HCT116 (cell line): ENCODE data around the gene LIMS2. TPM values are rescaled to one million over a fixed set of nuclear protein-coding genes. Genes with fewer than 3 reads are reported as not detected.

Experiments used
- ATAC-seq: fragments of 200-7000 bp; cut with Tn5 transposase; 2 replicates; pipeline ENCODE4 v1.9.1; 2020; ENCODE audit warnings: mild to moderate bottlenecking, moderate library complexity
- BruUV-seq: library from RNA; stranded (reverse); fragments of 400-500 nt; replicated peaks from 2 replicates; lab custom pipeline; 2021; lab: Mats Ljungman, UMichigan
- CTCF ChIA-PET: fragments of 300-600 bp; sonication (Branson Sonifier 250); formaldehyde crosslinking; loops from one replicate; lab custom pipeline; 2021; ENCODE audit warnings: antibody characterized with exemption; lab: Charles Lee
- POLR2A ChIA-PET: fragments of 300-600, 350-600 bp; sonication (Branson Sonifier 250); formaldehyde crosslinking; loops from one replicate; lab custom pipeline; 2021; ENCODE audit warnings: antibody characterized with exemption; lab: Charles Lee
- RAD21 ChIA-PET, 2 experiments: fragments of 300-600 bp; sonication (Branson Sonifier 250); formaldehyde crosslinking; loops; one replicate each; lab custom pipeline; 2023; ENCODE audit warnings: low total read pairs in 2 of 2; ENCODE audit not compliant: uncharacterized antibody in 2 of 2, unreplicated experiment in 2 of 2, low non-redundant PET in 1 of 2; lab: Charles Lee
- DNase-seq: peaks from one replicate; pipeline ENCODE4 v3.0.0-alpha.2; 2010; ENCODE audit warnings: low read depth, low spot score
- H2AFZ ChIP-seq: fragments of 200-600 bp; shearing (Covaris generic), sonication (generic); 2 replicates; pipeline ENCODE4 v1.6.1; 2017; ENCODE audit warnings: low read depth, mixed run types, mixed read lengths, antibody characterized with exemption, low read length; ENCODE audit not compliant: poor library complexity, severe bottlenecking
- H3K27ac ChIP-seq: 2 replicates; pipeline ENCODE4 v1.5.1; 2012; ENCODE audit warnings: low read depth, low read length
- H3K27me3 ChIP-seq: fragments of 200-600 bp; sonication (generic); 2 replicates; pipeline ENCODE4 v1.6.1; 2016; ENCODE audit warnings: mixed run types, low read length, mixed read lengths; ENCODE audit not compliant: insufficient read depth
- H3K36me3 ChIP-seq, 2 experiments: fragments of 200-500 bp in 1 of 2; fragments of 200-600 bp in 1 of 2; sonication (Bioruptor generic) in 1 of 2; sonication (generic) in 1 of 2; 2 replicates each; pipeline versions ENCODE4 v1.5.1 to v1.6.1; 2014 to 2016; ENCODE audit warnings: low read length in 2 of 2, inconsistent platforms in 1 of 2, mixed read lengths in 1 of 2, mixed run types in 1 of 2; ENCODE audit not compliant: insufficient read depth in 2 of 2, control insufficient read depth in 1 of 2
- H3K4me1 ChIP-seq, 2 experiments: fragments of 200-600 bp in 1 of 2; sonication (generic) in 1 of 2; 2 replicates each; pipeline versions ENCODE4 v1.5.1 to v1.6.1; 2012 to 2017; ENCODE audit warnings: low read length in 2 of 2, inconsistent platforms in 1 of 2, mild to moderate bottlenecking in 1 of 2, mixed read lengths in 1 of 2, mixed run types in 1 of 2, moderate library complexity in 1 of 2; ENCODE audit not compliant: insufficient read depth in 2 of 2, control insufficient read depth in 1 of 2
- H3K4me2 ChIP-seq: fragments of 200-600 bp; sonication (generic); 2 replicates; pipeline ENCODE4 v1.6.1; 2017; ENCODE audit warnings: mixed run types, low read length, mixed read lengths
- H3K4me3 ChIP-seq, 2 experiments: fragments of 200-600 bp in 1 of 2; sonication (generic) in 1 of 2; replicated peaks in 1 of 2; 2 replicates each; pipeline ENCODE4 v1.5.1; 2011 to 2016; ENCODE audit warnings: low read length in 2 of 2, control low read depth in 1 of 2, low read depth in 1 of 2, mild to moderate bottlenecking in 1 of 2, mixed read lengths in 1 of 2, mixed run types in 1 of 2
- H3K79me2 ChIP-seq: fragments of 200-600 bp; sonication (generic); 2 replicates; pipeline ENCODE4 v1.6.1; 2017; ENCODE audit warnings: mild to moderate bottlenecking, mixed run types, low read length, moderate library complexity, mixed read lengths; ENCODE audit not compliant: insufficient read depth
- H3K9ac ChIP-seq: fragments of 200-600 bp; sonication (generic); 2 replicates; pipeline ENCODE4 v1.6.1; 2016; ENCODE audit warnings: low read length, mixed read lengths
- H3K9me2 ChIP-seq: fragments of 200-600 bp; sonication (generic), shearing (Covaris generic); 2 replicates; pipeline ENCODE4 v1.6.1; 2017; ENCODE audit warnings: mixed run types, mild to moderate bottlenecking, moderate library complexity; ENCODE audit not compliant: insufficient read depth
- H3K9me3 ChIP-seq, 2 experiments: fragments of 200-500 bp in 1 of 2; fragments of 200-600 bp in 1 of 2; sonication (Bioruptor generic) in 1 of 2; sonication (generic) in 1 of 2; 2 replicates each; pipeline ENCODE4 v1.6.1; 2014 to 2017; ENCODE audit warnings: low read length in 2 of 2, mixed read lengths in 2 of 2, inconsistent platforms in 1 of 2, low read depth in 1 of 2, mild to moderate bottlenecking in 1 of 2, mixed run types in 1 of 2, moderate library complexity in 1 of 2; ENCODE audit not compliant: control insufficient read depth in 1 of 2, insufficient read depth in 1 of 2
- H4K20me1 ChIP-seq: fragments of 200-600 bp; sonication (generic), shearing (Covaris generic); 2 replicates; pipeline ENCODE4 v1.6.1; 2017; ENCODE audit warnings: mixed run types, mild to moderate bottlenecking, moderate library complexity; ENCODE audit not compliant: insufficient read depth
- ELF1 ChIP-seq: IDR thresholded peaks from 2 replicates; pipeline ENCODE4 v1.6.1; 2012; ENCODE audit warnings: low read depth, borderline replicate concordance
- EZH2 ChIP-seq: fragments of 200-600 bp; sonication (generic); IDR thresholded peaks from 2 replicates; pipeline ENCODE4 v1.6.1; 2017; ENCODE audit warnings: antibody characterized with exemption, mixed run types
- EZH2phosphoT487 ChIP-seq: fragments of 200-600 bp; IDR thresholded peaks from 2 replicates; pipeline ENCODE4 v1.6.1; 2018; ENCODE audit warnings: antibody characterized with exemption, borderline replicate concordance
- POLR2A ChIP-seq: IDR thresholded peaks from 2 replicates; pipeline ENCODE4 v1.7.0; 2011; ENCODE audit warnings: borderline replicate concordance; ENCODE audit not compliant: insufficient read depth, insufficient read length; ENCODE audit errors: extremely low read depth
- POLR2AphosphoS5 ChIP-seq: IDR thresholded peaks from 2 replicates; pipeline ENCODE4 v1.6.1; 2011; ENCODE audit warnings: mild to moderate bottlenecking, low read depth, low read length, moderate library complexity
- RAD21 ChIP-seq: IDR thresholded peaks from 2 replicates; pipeline ENCODE4 v1.6.1; 2012; ENCODE audit warnings: low read depth, mild to moderate bottlenecking
- SP1 ChIP-seq: IDR thresholded peaks from 2 replicates; pipeline ENCODE4 v1.6.1; 2012; ENCODE audit warnings: low read depth
- SRF ChIP-seq: IDR thresholded peaks from 2 replicates; pipeline ENCODE4 v1.6.1; 2012; ENCODE audit warnings: low read depth
- TCF7L2 ChIP-seq: IDR thresholded peaks from 2 replicates; pipeline ENCODE4 v1.7.0; 2011; ENCODE audit warnings: borderline replicate concordance, inconsistent platforms; ENCODE audit not compliant: insufficient read depth, insufficient read length; ENCODE audit errors: extremely low read depth
- ZNF274 ChIP-seq: fragments of 200-500 bp; sonication (Bioruptor generic); IDR thresholded peaks from 2 replicates; pipeline ENCODE4 v1.6.1; 2014; ENCODE audit warnings: mild to moderate bottlenecking, low read depth, low read length, inconsistent platforms
- intact Hi-C: fragments of 100-400 bp; cut with micrococcal nuclease; formaldehyde crosslinking; loops from 2 replicates; pipeline ENCODE4 v1.10.0; 2022
- total RNA-seq: library from RNA; stranded (reverse); gene quantifications from one replicate; pipeline ENCODE4 v1.2.1, GENCODE V29; 2021; ENCODE audit not compliant: unreplicated experiment
- TF ChIP-seq, protein P1 (sequence below), 3 experiments: fragments of 200-600 bp in 1 of 3; sonication (generic) in 1 of 3; IDR thresholded peaks in 2 of 3; conservative IDR thresholded peaks in 1 of 3; 2 replicates each; pipeline ENCODE4 v1.5.1; 2012 to 2017; ENCODE audit warnings: low read depth in 2 of 3, low read length in 2 of 3, antibody characterized with exemption in 1 of 3, borderline replicate concordance in 1 of 3, control low read depth in 1 of 3, mild to moderate bottlenecking in 1 of 3, mixed read lengths in 1 of 3, mixed run types in 1 of 3, moderate library complexity in 1 of 3; ENCODE audit not compliant: insufficient read depth in 1 of 3
- TF ChIP-seq, protein P2 (sequence below): IDR thresholded peaks from 2 replicates; pipeline ENCODE4 v1.6.1; 2012; ENCODE audit warnings: low read depth

LIMS2 gene
- total RNA-seq, 1 experiment from 2014 or later: 3.7 TPM

DNA sequence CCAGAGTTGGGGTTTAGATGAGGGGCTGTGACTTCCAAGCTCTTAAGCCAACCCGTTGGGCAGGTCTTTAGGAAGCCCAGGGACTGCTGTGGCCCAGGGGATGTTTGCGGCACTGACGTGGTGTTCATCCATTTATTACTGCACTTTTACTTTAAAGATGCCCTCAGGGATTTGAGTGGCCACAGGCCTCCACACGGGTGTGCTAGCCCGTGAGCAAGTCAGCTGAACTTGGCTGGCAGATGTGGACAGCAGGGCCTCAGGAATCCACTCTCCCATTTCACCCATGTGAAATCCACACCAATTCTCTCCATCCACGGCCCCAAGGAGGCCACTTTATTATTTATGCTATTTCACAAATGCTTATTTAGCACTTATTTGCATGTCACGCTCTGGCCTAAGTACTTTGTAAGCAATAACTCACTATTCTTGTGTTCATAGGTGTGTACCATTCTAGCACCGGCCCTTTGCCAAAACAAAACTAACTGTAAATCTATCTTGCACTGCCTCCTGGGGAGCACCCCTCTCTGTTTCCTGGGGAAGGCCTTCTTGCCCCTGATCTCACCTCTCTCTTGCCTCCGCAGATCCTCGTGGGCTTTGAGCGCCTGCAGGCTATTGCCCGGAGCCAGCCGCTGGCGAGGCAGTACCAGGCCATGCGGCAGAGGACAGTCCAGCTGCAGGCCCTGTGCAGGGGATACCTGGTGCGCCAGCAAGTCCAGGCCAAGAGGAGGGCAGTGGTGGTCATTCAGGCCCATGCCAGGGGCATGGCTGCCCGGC lies 68.5 kb downstream of the LIMS2 start:
- DNase-seq (no peak), ATAC-seq (no peak)
- H3K4me2 ChIP-seq: no peak overlapping the region
- ChIA-PET POLR2A (no interaction called here), CTCF (no interaction called here), RAD21 (no interaction called here)
- no peaks in the 10 kb centered on the region for H3K27me3 ChIP-seq
- no peak for TF ChIP-seq ZNF274
- TF ChIP-seq POLR2AphosphoS5: no peak
- TF ChIP-seq, protein P1, sequence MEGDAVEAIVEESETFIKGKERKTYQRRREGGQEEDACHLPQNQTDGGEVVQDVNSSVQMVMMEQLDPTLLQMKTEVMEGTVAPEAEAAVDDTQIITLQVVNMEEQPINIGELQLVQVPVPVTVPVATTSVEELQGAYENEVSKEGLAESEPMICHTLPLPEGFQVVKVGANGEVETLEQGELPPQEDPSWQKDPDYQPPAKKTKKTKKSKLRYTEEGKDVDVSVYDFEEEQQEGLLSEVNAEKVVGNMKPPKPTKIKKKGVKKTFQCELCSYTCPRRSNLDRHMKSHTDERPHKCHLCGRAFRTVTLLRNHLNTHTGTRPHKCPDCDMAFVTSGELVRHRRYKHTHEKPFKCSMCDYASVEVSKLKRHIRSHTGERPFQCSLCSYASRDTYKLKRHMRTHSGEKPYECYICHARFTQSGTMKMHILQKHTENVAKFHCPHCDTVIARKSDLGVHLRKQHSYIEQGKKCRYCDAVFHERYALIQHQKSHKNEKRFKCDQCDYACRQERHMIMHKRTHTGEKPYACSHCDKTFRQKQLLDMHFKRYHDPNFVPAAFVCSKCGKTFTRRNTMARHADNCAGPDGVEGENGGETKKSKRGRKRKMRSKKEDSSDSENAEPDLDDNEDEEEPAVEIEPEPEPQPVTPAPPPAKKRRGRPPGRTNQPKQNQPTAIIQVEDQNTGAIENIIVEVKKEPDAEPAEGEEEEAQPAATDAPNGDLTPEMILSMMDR (IDR thresholded peaks at IDR 0.05 in 2 of 3, conservative IDR thresholded peaks at IDR 0.05 in 1 of 3; ENCODE audit: borderline replicate concordance in 1 of 3, insufficient read depth in 1 of 3, low read depth in 2 of 3, low read length in 2 of 3): no peak
- TF ChIP-seq EZH2: no peak
- no peak for TF ChIP-seq POLR2A
- TF ChIP-seq, protein P2, sequence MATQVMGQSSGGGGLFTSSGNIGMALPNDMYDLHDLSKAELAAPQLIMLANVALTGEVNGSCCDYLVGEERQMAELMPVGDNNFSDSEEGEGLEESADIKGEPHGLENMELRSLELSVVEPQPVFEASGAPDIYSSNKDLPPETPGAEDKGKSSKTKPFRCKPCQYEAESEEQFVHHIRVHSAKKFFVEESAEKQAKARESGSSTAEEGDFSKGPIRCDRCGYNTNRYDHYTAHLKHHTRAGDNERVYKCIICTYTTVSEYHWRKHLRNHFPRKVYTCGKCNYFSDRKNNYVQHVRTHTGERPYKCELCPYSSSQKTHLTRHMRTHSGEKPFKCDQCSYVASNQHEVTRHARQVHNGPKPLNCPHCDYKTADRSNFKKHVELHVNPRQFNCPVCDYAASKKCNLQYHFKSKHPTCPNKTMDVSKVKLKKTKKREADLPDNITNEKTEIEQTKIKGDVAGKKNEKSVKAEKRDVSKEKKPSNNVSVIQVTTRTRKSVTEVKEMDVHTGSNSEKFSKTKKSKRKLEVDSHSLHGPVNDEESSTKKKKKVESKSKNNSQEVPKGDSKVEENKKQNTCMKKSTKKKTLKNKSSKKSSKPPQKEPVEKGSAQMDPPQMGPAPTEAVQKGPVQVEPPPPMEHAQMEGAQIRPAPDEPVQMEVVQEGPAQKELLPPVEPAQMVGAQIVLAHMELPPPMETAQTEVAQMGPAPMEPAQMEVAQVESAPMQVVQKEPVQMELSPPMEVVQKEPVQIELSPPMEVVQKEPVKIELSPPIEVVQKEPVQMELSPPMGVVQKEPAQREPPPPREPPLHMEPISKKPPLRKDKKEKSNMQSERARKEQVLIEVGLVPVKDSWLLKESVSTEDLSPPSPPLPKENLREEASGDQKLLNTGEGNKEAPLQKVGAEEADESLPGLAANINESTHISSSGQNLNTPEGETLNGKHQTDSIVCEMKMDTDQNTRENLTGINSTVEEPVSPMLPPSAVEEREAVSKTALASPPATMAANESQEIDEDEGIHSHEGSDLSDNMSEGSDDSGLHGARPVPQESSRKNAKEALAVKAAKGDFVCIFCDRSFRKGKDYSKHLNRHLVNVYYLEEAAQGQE: no peak
- TF ChIP-seq SRF: no peak
- no peak for TF ChIP-seq ELF1
- TF ChIP-seq RAD21: no peak
- no peak for TF ChIP-seq SP1
- TF ChIP-seq EZH2phosphoT487: no peak
- TF ChIP-seq TCF7L2: no peak
- no peak overlapping the region for H2AFZ ChIP-seq
- no peaks in the 10 kb centered on the region for H3K36me3 ChIP-seq
- no peaks in the 10 kb centered on the region for H4K20me1 ChIP-seq
- intact Hi-C loops: no loop called here
- no peak overlapping the region for H3K9ac ChIP-seq
- no peak overlapping the region for H3K4me3 ChIP-seq
- no peaks in the 10 kb centered on the region for H3K4me1 ChIP-seq
- no TSS peak for BruUV-seq
- no peaks in the 10 kb centered on the region; a peak in 2 of 4 replicates for H3K9me3 ChIP-seq
- H3K9me2 ChIP-seq: no peaks in the 10 kb centered on the region
- H3K27ac ChIP-seq: no peak overlapping the region
- H3K79me2 ChIP-seq: no peaks in the 10 kb centered on the region
